K562 (cell line): ENCODE measurements around the gene OSGEP. TPM values are rescaled to one million over a fixed set of nuclear protein-coding genes. Genes with fewer than 3 reads are reported as not detected.

ENCODE experiments used
- ATAC-seq: fragments of 200-7000 bp; cut with Tn5 transposase; 3 replicates; pipeline ENCODE4 v1.9.1; 2020; ENCODE audit warnings: moderate library complexity
- BruUV-seq: library from RNA; stranded (reverse); fragments of 400-500 nt; replicated peaks from 2 replicates; lab custom pipeline; 2021; lab: Mats Ljungman, UMichigan
- CTCF ChIA-PET: fragments of 300-600 bp; formaldehyde crosslinking; extraction: SDS; loops from one replicate; lab custom pipeline; 2021; ENCODE audit warnings: low intra/inter-chr PET ratio; lab: Yijun Ruan, JAX
- POLR2A ChIA-PET: fragments of 300-600, 350-650 bp; sonication (Branson Sonifier 250); formaldehyde crosslinking; extraction: SDS; loops from one replicate; lab custom pipeline; 2021; ENCODE audit warnings: antibody characterized with exemption, inconsistent platforms; lab: Yijun Ruan, JAX
- DNase-seq, 4 experiments: peaks; one replicate each; pipeline versions ENCODE4 v3.0.0 to v3.0.0-alpha.2; 2011 to 2018; ENCODE audit warnings: low spot score in 3 of 4, mixed read lengths in 3 of 4; ENCODE audit errors: extremely low read depth in 1 of 4
- FAIRE-seq: peaks from 2 replicates; lab custom pipeline; 2011; peaks lifted over from hg19 to GRCh38; lab: Jason Lieb, UNC
- H2AFZ ChIP-seq: 2 replicates; pipeline ENCODE4 v1.6.0; 2011; ENCODE audit warnings: low read depth, low read length, control low read depth, inconsistent platforms
- H3K27ac ChIP-seq: fragments of 200-600 bp; 3 replicates; pipeline ENCODE4 v1.8.0; 2011; ENCODE audit warnings: low read depth, mild to moderate bottlenecking, control low read depth, inconsistent platforms, low read length, moderate library complexity, mixed read lengths; ENCODE audit errors: extremely low read depth
- H3K27me3 ChIP-seq, 2 experiments: fragments of 300-600 bp in 1 of 2; 2 replicates in 1 of 2; 3 replicates in 1 of 2; pipeline versions ENCODE4 v1.6.0 to v1.8.0; 2011; ENCODE audit warnings: inconsistent platforms in 2 of 2, low read length in 2 of 2, mild to moderate bottlenecking in 1 of 2, mixed read lengths in 1 of 2, moderate library complexity in 1 of 2; ENCODE audit not compliant: control insufficient read depth in 2 of 2, insufficient read depth in 2 of 2
- H3K36me3 ChIP-seq: fragments of 300-600 bp; 3 replicates; pipeline ENCODE4 v1.8.0; 2011; ENCODE audit warnings: mild to moderate bottlenecking, low read length, inconsistent platforms; ENCODE audit not compliant: control insufficient read depth, insufficient read depth
- H3K4me1 ChIP-seq, 2 experiments: fragments of 200-600 bp in 1 of 2; replicated peaks in 1 of 2; 2 replicates in 1 of 2; 3 replicates in 1 of 2; pipeline versions ENCODE4 v1.5.1 to v1.8.0; 2011; ENCODE audit warnings: inconsistent platforms in 2 of 2, low read length in 2 of 2, mild to moderate bottlenecking in 1 of 2, mixed read lengths in 1 of 2, moderate library complexity in 1 of 2; ENCODE audit not compliant: control insufficient read depth in 2 of 2, insufficient read depth in 2 of 2
- H3K4me2 ChIP-seq: 2 replicates; pipeline ENCODE4 v1.6.1; 2011; ENCODE audit warnings: low read length, control low read depth, inconsistent platforms, mixed read lengths; ENCODE audit not compliant: insufficient read depth
- H3K4me3 ChIP-seq: fragments of 200-600 bp; sonication (generic), shearing (Covaris generic); 2 replicates; pipeline ENCODE4 v1.5.1; 2016; ENCODE audit warnings: control low read depth, inconsistent platforms
- H3K79me2 ChIP-seq: fragments of 200-600 bp; 3 replicates; pipeline ENCODE4 v1.8.0; 2011; ENCODE audit warnings: low read length, inconsistent platforms; ENCODE audit not compliant: control insufficient read depth, insufficient read depth
- H3K9ac ChIP-seq, 2 experiments: 2 replicates each; pipeline versions ENCODE4 v1.6.0 to v1.6.1; 2011; ENCODE audit warnings: low read depth in 2 of 2, low read length in 2 of 2, control low read depth in 1 of 2, inconsistent platforms in 1 of 2, mild to moderate bottlenecking in 1 of 2, mixed read lengths in 1 of 2; ENCODE audit not compliant: insufficient read depth in 1 of 2
- H3K9me1 ChIP-seq: one replicate; pipeline ENCODE4 v1.6.0; 2011; ENCODE audit warnings: inconsistent platforms, mild to moderate bottlenecking, low read length, moderate library complexity; ENCODE audit not compliant: control insufficient read depth, insufficient read depth
- H3K9me3 ChIP-seq: replicated peaks from 2 replicates; pipeline ENCODE4 v1.5.1; 2011; ENCODE audit warnings: low read depth, low read length, inconsistent platforms; ENCODE audit not compliant: control insufficient read depth, insufficient read depth
- H4K20me1 ChIP-seq: replicated peaks from 2 replicates; pipeline ENCODE4 v1.6.1; 2011; ENCODE audit warnings: low read length, inconsistent platforms, mixed read lengths; ENCODE audit not compliant: control insufficient read depth, insufficient read depth
- ARID1B ChIP-seq: fragments of 450-650 bp; IDR thresholded peaks from 2 replicates; pipeline ENCODE4 v1.6.1; 2016; ENCODE audit warnings: antibody characterized with exemption, mild to moderate bottlenecking, inconsistent platforms
- ASH1L ChIP-seq: fragments of 450-650 bp; IDR thresholded peaks from 2 replicates; pipeline ENCODE4 v1.6.1; 2018; ENCODE audit warnings: borderline replicate concordance, mild to moderate bottlenecking, low read depth; ENCODE audit not compliant: partially characterized antibody
- CHD2 ChIP-seq: IDR thresholded peaks from 2 replicates; pipeline ENCODE4 v1.6.1; 2011; ENCODE audit warnings: low read depth, low read length
- ETV6 ChIP-seq, 3 experiments: fragments of 150-350 bp in 1 of 3; sonication (generic) in 1 of 3; formaldehyde crosslinking in 1 of 3; IDR thresholded peaks; 2 replicates each; pipeline versions ENCODE4 v1.6.1 to v1.8.0; 2014 to 2022; ENCODE audit warnings: borderline replicate concordance in 2 of 3, low read depth in 2 of 3, antibody characterized with exemption in 1 of 3, low read length in 1 of 3, mild to moderate bottlenecking in 1 of 3, missing genetic modification reagents in 1 of 3
- FOS ChIP-seq: IDR thresholded peaks from 3 replicates; pipeline ENCODE4 v1.6.1; 2011; ENCODE audit not compliant: insufficient read length; ENCODE audit errors: extremely low read depth
- FOSL1 ChIP-seq: fragments of 200-800 bp; sonication (Bioruptor generic); conservative IDR thresholded peaks from 2 replicates; pipeline ENCODE4 v1.6.1; 2016; ENCODE audit warnings: missing genetic modification characterization, missing compliant biosample characterization
- HDAC3 ChIP-seq: fragments of 450-650 bp; IDR thresholded peaks from 2 replicates; pipeline ENCODE4 v1.6.1; 2018; ENCODE audit warnings: borderline replicate concordance, mild to moderate bottlenecking, moderate library complexity; ENCODE audit not compliant: partially characterized antibody
- JUN ChIP-seq, 2 experiments: sonication (generic) in 1 of 2; formaldehyde crosslinking in 1 of 2; IDR thresholded peaks; 2 replicates each; pipeline versions ENCODE4 v1.6.1 to v1.8.0; 2012 to 2022; ENCODE audit warnings: borderline replicate concordance in 2 of 2, mild to moderate bottlenecking in 2 of 2, improper control_type of control experiment in 1 of 2, low read depth in 1 of 2, low read length in 1 of 2, missing genetic modification reagents in 1 of 2
- JUND ChIP-seq, 2 experiments: IDR thresholded peaks; 2 replicates in 1 of 2; 3 replicates in 1 of 2; pipeline ENCODE4 v1.6.1; 2011; ENCODE audit warnings: borderline replicate concordance in 2 of 2, low read depth in 2 of 2, low read length in 2 of 2, improper control_type of control experiment in 1 of 2, missing biosample characterization in 1 of 2, missing genetic modification characterization in 1 of 2, missing genetic modification reagents in 1 of 2
- MEF2D ChIP-seq: conservative IDR thresholded peaks from 2 replicates; pipeline ENCODE4 v1.6.1; 2016; ENCODE audit warnings: low read depth, missing genetic modification characterization, missing compliant biosample characterization
- MTA3 ChIP-seq: fragments of 450-650 bp; formaldehyde crosslinking; IDR thresholded peaks from 2 replicates; pipeline ENCODE4 v1.6.1; 2017; ENCODE audit warnings: mild to moderate bottlenecking, borderline replicate concordance
- NONO ChIP-seq, 2 experiments: fragments of 200-400 bp in 1 of 2; fragments of 450-650 bp in 1 of 2; formaldehyde crosslinking in 1 of 2; IDR thresholded peaks; 2 replicates each; pipeline ENCODE4 v1.6.1; 2017; ENCODE audit warnings: low read depth in 2 of 2, mild to moderate bottlenecking in 2 of 2, moderate library complexity in 2 of 2, low read length in 1 of 2
- NR3C1 ChIP-seq: sonication (generic); formaldehyde crosslinking; IDR thresholded peaks from 2 replicates; pipeline ENCODE4 v1.8.1; 2022; ENCODE audit warnings: missing genetic modification reagents
- PHF8 ChIP-seq: fragments of 200-600 bp; sonication (generic); IDR thresholded peaks from 2 replicates; pipeline ENCODE4 v1.6.1; 2012; ENCODE audit warnings: mixed run types, mild to moderate bottlenecking, inconsistent platforms, low read length, moderate library complexity, borderline replicate concordance
- POLR2A ChIP-seq: fragments of 450-650 bp; conservative IDR thresholded peaks from 2 replicates; pipeline ENCODE4 v1.6.1; 2016
- PYGO2 ChIP-seq: fragments of 450-650 bp; IDR thresholded peaks from 2 replicates; pipeline ENCODE4 v1.6.1; 2016; ENCODE audit warnings: mild to moderate bottlenecking, missing genetic modification characterization, moderate library complexity, missing compliant biosample characterization
- SMARCA4 ChIP-seq: fragments of 450-650 bp; IDR thresholded peaks from 2 replicates; pipeline ENCODE4 v1.6.1; 2016
- SMARCA5 ChIP-seq: fragments of 450-650 bp; IDR thresholded peaks from 2 replicates; pipeline ENCODE4 v1.6.1; 2016
- SMARCE1 ChIP-seq: fragments of 450-650 bp; IDR thresholded peaks from 2 replicates; pipeline ENCODE4 v1.7.1; 2016; ENCODE audit warnings: mild to moderate bottlenecking
- SPI1 ChIP-seq: IDR thresholded peaks from 2 replicates; pipeline ENCODE4 v1.6.1; 2011; ENCODE audit warnings: low read depth, low read length, control low read depth, borderline replicate concordance
- TAF1 ChIP-seq: IDR thresholded peaks from 2 replicates; pipeline ENCODE4 v1.6.1; 2011; ENCODE audit warnings: mild to moderate bottlenecking, low read length, moderate library complexity; ENCODE audit not compliant: insufficient read depth, control insufficient read depth, severe bottlenecking; ENCODE audit errors: extremely low read depth
- ZEB2 ChIP-seq: fragments of 450-650 bp; IDR thresholded peaks from 2 replicates; pipeline ENCODE4 v1.6.1; 2016
- ZKSCAN1 ChIP-seq: fragments of 150-350 bp; IDR thresholded peaks from 2 replicates; pipeline ENCODE4 v1.6.1; 2016; ENCODE audit warnings: low read depth, low read length
- WGBS: fragments of 100-300 bp; shearing (Covaris generic); methylation state at CpG from one replicate; pipeline ENCODE4 v1.1.6; 2016; ENCODE audit warnings: low coverage, mixed read lengths; ENCODE audit not compliant: insufficient coverage; ENCODE audit errors: missing lambda C conversion rate; 5-methylcytosine and 5-hydroxymethylcytosine counted together
- in situ Hi-C: fragments of 300-500 bp; cut with MboI; formaldehyde crosslinking; loops from 4 replicates; pipeline ENCODE4 v1.15.0; 2018; ENCODE audit warnings: inconsistent platforms, mixed read lengths
- intact Hi-C: fragments of 100-400 bp; cut with micrococcal nuclease; formaldehyde crosslinking; loops from 2 replicates; pipeline ENCODE4 v1.14.2; 2022
- polyA plus RNA-seq, 8 experiments: library from polyadenylated mRNA; depleted of rRNA in 4 of 8; stranded (reverse) in 5 of 8; unstranded in 3 of 8; fragments of >200 nt; fragmentation: Nextera tagmentation in 2 of 8; fragmentation: Illumina TruSeq in 1 of 8; extraction: Ambion mirVana in 2 of 8; extraction: Trizol in 1 of 8; gene quantifications; 2 replicates each; pipeline versions ENCODE4 v1.2.1 to v1.2.3, GENCODE V29; 2011 to 2014; ENCODE audit warnings: inconsistent platforms in 1 of 8, missing spikeins in 1 of 8
- total RNA-seq, 7 experiments: library from RNA; depleted of rRNA in 6 of 7; stranded (reverse); fragments of >200 nt in 6 of 7; fragmentation: Illumina TruSeq in 2 of 7; extraction: Trizol in 2 of 7; gene quantifications; 2 replicates each; pipeline versions ENCODE4 v1.2.1 to v1.2.3, GENCODE V29; 2011 to 2021; ENCODE audit warnings: low replicate concordance in 1 of 7

OSGEP gene
- total and polyA plus RNA-seq, 9 of the 15 experiments (the other 6 are each of a cell fraction or from before 2014, with no cell fraction given): 32.1 to 59.2 (median 44.1) TPM

- peak overlapping the region; percentile 82 for H3K27ac ChIP-seq
- BruUV-seq: TSS peak; percentile 86
- H3K9ac ChIP-seq: peak overlapping the region; percentile 63 to 75; a peak in 3 of 4 replicates
- H3K4me2 ChIP-seq: peak overlapping the region; percentile 82
- intact Hi-C loops (no loop called here), in situ Hi-C loops (no loop called here)
- CTCF ChIA-PET: no interaction called here
- 5% methylated on average over 5 of the region's 5 CpGs for WGBS
- H3K27me3 ChIP-seq: no peaks in the 10 kb centered on the region
- no peaks in the 10 kb centered on the region for H3K36me3 ChIP-seq
- H3K79me2 ChIP-seq: no peaks in the 10 kb centered on the region; the same call in 2 of the 3 replicates
- POLR2A ChIA-PET: no interaction called here
- ATAC-seq (peak; percentile 89), DNase-seq (peak; percentile 33 to 69 (median 46)), FAIRE-seq (peak; percentile 81)
- H3K9me1 ChIP-seq: no peaks in the 10 kb centered on the region
- H3K4me1 ChIP-seq: peaks cover 22 to 26% of the 10 kb centered on the region in 2 experiments; a peak in 4 of 5 replicates
- H2AFZ ChIP-seq: peak overlapping the region; percentile 89
- H3K4me3 ChIP-seq: peak overlapping the region; percentile 33
- H4K20me1 ChIP-seq: no peaks in the 10 kb centered on the region
- no peaks in the 10 kb centered on the region for H3K9me3 ChIP-seq
- TF ChIP-seq ETV6 (IDR thresholded peaks at IDR 0.05; ENCODE audit: borderline replicate concordance in 1 of 2, low read depth in 2 of 2, low read length in 1 of 2) (peak in 1 of 2 experiments; percentile 54; a peak in 2 of 4 replicates), ETV6 (CRISPR knock-in tag; IDR thresholded peaks at IDR 0.05; ENCODE audit: borderline replicate concordance) (no peak), PYGO2 (no peak), FOS (peak; percentile 24), MTA3 (0 out of 2 replicates have a peak, but pooled peaks have one; percentile 37), POLR2A (0 out of 2 replicates have a peak, but pooled peaks have one; percentile 24), TAF1 (peak; percentile 32), ZEB2 (peak; percentile 17; the same call in 1 of the 2 replicates), PHF8 (peak; percentile 25; the same call in 1 of the 2 replicates), MEF2D (tag) (0 out of 2 replicates have a peak, but pooled peaks have one; percentile 19), NR3C1 (CRISPR knock-in tag) (no peak), SMARCA5 (peak; percentile 48; the same call in 1 of the 2 replicates), JUN (IDR thresholded peaks at IDR 0.05; ENCODE audit: borderline replicate concordance, low read depth, low read length) (peak; percentile 37; the same call in 1 of the 2 replicates), JUN (CRISPR knock-in tag; IDR thresholded peaks at IDR 0.05; ENCODE audit: borderline replicate concordance) (no peak), CHD2 (no peak), JUND (IDR thresholded peaks at IDR 0.05; ENCODE audit: borderline replicate concordance, low read depth, low read length) (peak; percentile 94), JUND (tag; IDR thresholded peaks at IDR 0.05; ENCODE audit: borderline replicate concordance, low read depth, low read length) (peak; percentile 82; the same call in 2 of the 3 replicates), ARID1B (peak; percentile 43), FOSL1 (tag) (peak; percentile 70), NONO (IDR thresholded peaks at IDR 0.05; ENCODE audit: low read depth in 2 of 2, low read length in 1 of 2) (no peak), ASH1L (no peak), ZKSCAN1 (peak; percentile 43; the same call in 1 of the 2 replicates), HDAC3 (no peak), SPI1 (peak; percentile 87), SMARCE1 (peak; percentile 40; the same call in 1 of the 2 replicates), SMARCA4 (peak; percentile 55)
These were observed 27.2 kb downstream of the OSGEP start for GRCh38 chr14:20427231-20428009.
